HG02943 (cell line): ENCODE results near the gene SGMS2.

ENCODE experiments used
- ATAC-seq: cut with Tn5 transposase; IDR thresholded peaks from one replicate; pipeline ENCODE4 v1.9.1; 2021; ENCODE audit warnings: mild to moderate bottlenecking, low read depth, moderate library complexity; ENCODE audit not compliant: unreplicated experiment

SGMS2 gene

GRCh38 chr4:107950746-107951540, 126.2 kb downstream of the SGMS2 start:
- no peak for ATAC-seq

DNA sequence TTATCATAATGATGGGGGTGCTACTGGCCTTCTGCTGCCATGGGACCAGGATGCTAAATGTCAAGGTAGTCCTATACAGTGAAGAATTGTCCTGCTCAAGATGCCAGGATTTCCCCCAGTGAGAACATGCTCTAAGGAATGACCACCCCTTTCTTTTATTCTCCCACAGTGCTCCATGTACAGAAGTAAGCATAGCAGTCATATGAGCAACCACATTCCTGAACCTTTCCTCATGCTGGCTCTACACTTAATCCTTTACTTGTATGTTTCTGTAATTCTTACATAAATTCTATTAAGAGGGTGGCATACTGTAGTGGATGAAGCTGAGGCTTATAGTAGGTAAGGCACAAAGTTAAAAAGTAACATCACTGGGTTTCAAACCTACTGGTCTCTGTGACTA, 126.8 kb downstream of the SGMS2 start:
- no peak for ATAC-seq

- no peak for ATAC-seq
Observed at GRCh38 chr4:107956011-107956410, 131.3 kb downstream of the SGMS2 start.
